Neural progenitor cell (in vitro differentiated cells): ENCODE data around the gene DYTN.

Source experiments
- CTCF ChIP-seq: fragments of 200-600 bp; sonication (generic); IDR thresholded peaks from 2 replicates; pipeline ENCODE4 v1.5.1; 2017; ENCODE audit warnings: antibody characterized with exemption, mild to moderate bottlenecking
- EZH2phosphoT487 ChIP-seq: fragments of 200-600 bp; sonication (generic); IDR thresholded peaks from 2 replicates; pipeline ENCODE4 v1.6.1; 2017; ENCODE audit warnings: antibody characterized with exemption

- TF ChIP-seq CTCF (no peak), EZH2phosphoT487 (no peak)
Measured at GRCh38 chr2:206739271-206739670, 21.1 kb upstream of the DYTN start.
